Measurements from ENCODE around the gene CYGB. TPM values are rescaled to one million over a fixed set of nuclear protein-coding genes. Genes with fewer than 3 reads are reported as not detected.

The CYGB gene
- 0.07 TPM in 1 of 2 replicates, not detected in the other for total RNA-seq (2014; rRNA removed; shearing (Covaris generic); ENCODE audit: low replicate concordance)

- H3K79me2 ChIP-seq (ENCODE audit: low read length): no peaks in the 10 kb centered on the region
- H3K4me2 ChIP-seq (ENCODE audit: low read depth, low read length, poor library complexity, severe bottlenecking): no peak within 1 kb of the TSS
- no peaks in the 10 kb centered on the region for H4K20me1 ChIP-seq (ENCODE audit: insufficient read depth, low read depth, low read length)
- no peak within 1 kb of the TSS for H3K4me3 ChIP-seq (ENCODE audit: low read length)
- no peaks in the 10 kb centered on the region for H3K9me2 ChIP-seq (replicated peaks; ENCODE audit: insufficient read depth, low read length)
- no peaks in the 10 kb centered on the region for H3K27me3 ChIP-seq (ENCODE audit: low read length)
- H3K36me3 ChIP-seq (ENCODE audit: insufficient read depth, low read length): no peaks in the 10 kb centered on the region
- DNase-seq: no peak
- H3K9me3 ChIP-seq (ENCODE audit: low read length): no peaks in the 10 kb centered on the region
- H3K27ac ChIP-seq (ENCODE audit: low read length): no peak within 1 kb of the TSS
- no peak within 1 kb of the TSS for H3K9ac ChIP-seq (ENCODE audit: low read length)
- H2AFZ ChIP-seq (ENCODE audit: low read length): no peak within 1 kb of the TSS
- peaks cover 9% of the 10 kb centered on the region for H3K4me1 ChIP-seq (ENCODE audit: low read length)
Measured at GRCh38 chr17:76537578-76538280, at the start of gene CYGB. Gene CYGB (minus strand): TSS chr17:76537709. CDS start chr17:76537542, 167 bp downstream.

DNA sequence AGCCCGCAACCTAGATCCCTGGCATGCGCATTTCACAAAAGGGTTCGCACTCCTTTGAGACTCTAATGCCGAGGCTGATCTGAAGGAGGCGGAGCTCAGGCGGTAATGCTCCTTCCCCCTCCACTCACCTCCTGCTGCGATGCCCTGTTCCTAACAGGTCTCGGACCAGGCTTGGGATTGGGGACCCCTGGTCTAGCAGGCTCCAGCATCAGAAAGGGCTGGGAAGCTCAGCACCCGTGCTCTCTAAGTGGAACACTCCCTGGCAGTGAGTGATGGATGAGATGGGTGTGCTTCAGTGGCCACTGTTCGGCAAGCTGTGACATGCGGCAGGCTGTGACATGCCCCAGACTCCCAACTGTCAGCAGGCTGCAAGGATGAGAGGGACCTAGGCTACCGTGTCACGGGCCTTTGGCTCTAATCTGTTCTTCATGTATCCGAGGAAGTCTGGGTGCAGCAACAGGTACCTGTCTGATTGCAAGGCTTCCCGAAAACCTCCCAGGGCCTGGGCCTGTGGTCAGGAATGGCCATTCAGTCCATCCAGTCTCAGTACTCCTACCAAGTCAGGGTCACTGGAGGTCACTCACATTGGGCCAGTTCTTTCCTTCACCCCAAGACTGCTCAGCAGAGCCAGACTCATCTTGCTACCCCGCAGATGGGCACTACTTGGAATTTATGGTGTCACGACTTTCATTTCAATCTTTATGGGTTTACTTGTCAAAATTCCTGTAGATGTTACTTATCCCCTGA, 49.4 kb upstream of the CYGB start:
- H3K9me2 ChIP-seq (replicated peaks; ENCODE audit: insufficient read depth, low read length): no peaks in the 10 kb centered on the region
- no peak overlapping the region for H3K4me3 ChIP-seq (ENCODE audit: low read length)
- H3K4me2 ChIP-seq (ENCODE audit: low read depth, low read length, poor library complexity, severe bottlenecking): no peak overlapping the region
- no peaks in the 10 kb centered on the region for H3K36me3 ChIP-seq (ENCODE audit: insufficient read depth, low read length)
- H2AFZ ChIP-seq (ENCODE audit: low read length): no peak overlapping the region
- DNase-seq: no peak
- H3K4me1 ChIP-seq (ENCODE audit: low read length): no peaks in the 10 kb centered on the region
- H3K9ac ChIP-seq (ENCODE audit: low read length): no peak overlapping the region
- no peaks in the 10 kb centered on the region for H4K20me1 ChIP-seq (ENCODE audit: insufficient read depth, low read depth, low read length)
- no peaks in the 10 kb centered on the region for H3K79me2 ChIP-seq (ENCODE audit: low read length)
- no peaks in the 10 kb centered on the region for H3K27me3 ChIP-seq (ENCODE audit: low read length)
- H3K27ac ChIP-seq (ENCODE audit: low read length): no peak overlapping the region
- H3K9me3 ChIP-seq (ENCODE audit: low read length): no peaks in the 10 kb centered on the region

DNA sequence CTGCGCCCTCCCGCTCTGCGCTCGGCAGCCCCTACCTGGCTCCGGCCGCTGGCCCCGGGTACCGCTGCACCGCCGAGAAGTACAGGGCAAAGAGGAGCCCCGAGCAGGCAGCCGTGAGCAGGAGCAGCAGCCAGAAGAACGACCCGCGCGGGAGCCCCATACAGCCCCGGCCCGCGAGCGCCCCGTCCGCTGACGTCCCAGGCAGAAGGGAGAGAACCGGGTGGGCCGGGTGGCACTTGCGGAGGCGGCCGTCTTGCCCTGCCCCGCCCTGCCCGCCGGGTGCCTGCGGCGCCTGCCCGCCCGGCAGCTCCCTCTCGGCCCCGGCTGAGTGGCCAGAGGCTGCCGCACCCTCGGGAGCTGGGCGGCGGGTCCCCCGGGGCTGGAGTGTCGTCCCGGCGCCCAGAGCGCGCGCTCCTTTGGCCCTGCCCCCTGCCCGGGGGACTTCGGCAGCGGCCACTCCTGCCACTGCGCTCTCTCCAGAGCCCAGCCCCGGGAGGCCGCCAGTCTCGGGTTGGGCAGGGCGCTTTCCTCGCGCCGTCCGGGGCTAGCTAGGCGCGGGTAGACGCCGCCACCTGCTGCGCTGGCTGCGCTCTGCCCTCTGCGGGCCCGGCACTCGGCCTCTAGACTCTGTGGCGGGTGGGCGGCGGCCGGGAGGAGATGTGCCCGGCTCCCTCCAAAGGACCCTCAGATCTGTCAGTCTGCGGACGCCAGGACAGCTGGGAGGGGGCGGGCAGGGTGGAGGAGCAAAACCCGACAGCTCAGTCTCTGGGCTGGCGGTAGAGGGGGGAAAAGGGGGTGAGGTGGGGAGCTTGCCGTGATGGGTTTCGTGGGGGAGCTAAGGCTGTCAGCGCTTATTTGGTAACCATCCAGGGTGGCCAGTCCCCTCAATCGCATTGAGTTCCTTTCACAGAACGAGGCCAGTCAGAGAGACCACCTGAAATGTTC, 48.4 kb upstream of the CYGB start, which contains the start of gene ST6GALNAC2:
Gene ST6GALNAC2, minus strand, starts transcription at position 212 of the 945 bp plus-strand sequence. Its CDS starts 52 bp downstream, at position 160.
- no peaks in the 10 kb centered on the region for H3K27me3 ChIP-seq (ENCODE audit: low read length)
- no peaks in the 10 kb centered on the region for H3K36me3 ChIP-seq (ENCODE audit: insufficient read depth, low read length)
- H4K20me1 ChIP-seq (ENCODE audit: insufficient read depth, low read depth, low read length): no peaks in the 10 kb centered on the region
- no peak within 1 kb of the TSS for H2AFZ ChIP-seq (ENCODE audit: low read length)
- no peak within 1 kb of the TSS for H3K4me2 ChIP-seq (ENCODE audit: low read depth, low read length, poor library complexity, severe bottlenecking)
- H3K79me2 ChIP-seq (ENCODE audit: low read length): no peaks in the 10 kb centered on the region
- H3K9ac ChIP-seq (ENCODE audit: low read length): no peak within 1 kb of the TSS
- no peaks in the 10 kb centered on the region for H3K9me3 ChIP-seq (ENCODE audit: low read length)
- no peaks in the 10 kb centered on the region for H3K9me2 ChIP-seq (replicated peaks; ENCODE audit: insufficient read depth, low read length)
- no peaks in the 10 kb centered on the region for H3K4me1 ChIP-seq (ENCODE audit: low read length)
- no peak within 1 kb of the TSS for H3K27ac ChIP-seq (ENCODE audit: low read length)
- no peak within 1 kb of the TSS for H3K4me3 ChIP-seq (ENCODE audit: low read length)
- peak; percentile 29 for DNase-seq

DNA sequence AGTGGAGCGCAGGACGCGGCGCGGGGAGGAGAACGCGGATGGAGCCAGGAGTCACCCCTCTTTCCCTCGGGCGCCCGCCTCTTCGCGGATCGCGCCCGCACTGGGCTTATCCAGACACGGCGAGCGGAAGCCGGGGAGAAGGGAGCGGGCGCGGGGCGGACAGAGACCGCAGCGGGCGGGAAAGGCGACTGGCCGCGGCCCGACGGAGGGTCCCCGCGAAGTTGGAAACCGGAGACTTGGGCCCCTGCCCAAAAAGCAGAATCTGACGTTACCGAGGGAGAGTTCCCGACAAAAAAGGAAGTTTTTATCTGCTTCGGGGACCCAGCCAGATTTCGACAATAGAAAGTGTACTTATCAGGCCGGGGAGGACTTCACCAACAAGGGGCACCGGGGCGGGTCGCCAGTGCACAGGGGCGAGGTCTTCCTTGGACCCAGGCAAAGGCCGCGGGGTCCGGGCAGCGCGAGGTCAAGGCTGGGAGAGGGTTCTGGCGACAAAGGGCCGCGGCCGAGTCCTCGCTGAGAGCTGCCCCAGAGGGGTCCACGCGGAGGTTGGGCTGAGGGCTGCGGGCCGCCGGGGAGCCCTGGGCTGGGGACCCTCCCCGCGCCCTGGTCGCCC, 47.6 kb upstream of the CYGB start:
- Histone ChIP-seq H3K4me2 (ENCODE audit: low read depth, low read length, poor library complexity, severe bottlenecking) (no peak overlapping the region), H3K9ac (ENCODE audit: low read length) (no peak overlapping the region), H3K4me1 (ENCODE audit: low read length) (no peaks in the 10 kb centered on the region)

GRCh38 chr17:76584427-76585032, 47.0 kb upstream of the CYGB start:
- no peak overlapping the region for H3K4me2 ChIP-seq (ENCODE audit: low read depth, low read length, poor library complexity, severe bottlenecking)
- no peak overlapping the region for H3K4me3 ChIP-seq (ENCODE audit: low read length)
- H4K20me1 ChIP-seq (ENCODE audit: insufficient read depth, low read depth, low read length): no peaks in the 10 kb centered on the region
- no peaks in the 10 kb centered on the region for H3K9me3 ChIP-seq (ENCODE audit: low read length)
- no peak for DNase-seq
- no peaks in the 10 kb centered on the region for H3K79me2 ChIP-seq (ENCODE audit: low read length)
- no peak overlapping the region for H2AFZ ChIP-seq (ENCODE audit: low read length)
- no peak overlapping the region for H3K27ac ChIP-seq (ENCODE audit: low read length)
- H3K9ac ChIP-seq (ENCODE audit: low read length): no peak overlapping the region
- no peaks in the 10 kb centered on the region for H3K27me3 ChIP-seq (ENCODE audit: low read length)
- no peaks in the 10 kb centered on the region for H3K36me3 ChIP-seq (ENCODE audit: insufficient read depth, low read length)
- H3K4me1 ChIP-seq (ENCODE audit: low read length): no peaks in the 10 kb centered on the region
- H3K9me2 ChIP-seq (replicated peaks; ENCODE audit: insufficient read depth, low read length): no peaks in the 10 kb centered on the region

More for the DNA sequence above, 47.6 kb upstream of the CYGB start:
- Histone ChIP-seq H3K4me3 (ENCODE audit: low read length) (no peak overlapping the region), H4K20me1 (ENCODE audit: insufficient read depth, low read depth, low read length) (no peaks in the 10 kb centered on the region), H3K36me3 (ENCODE audit: insufficient read depth, low read length) (no peaks in the 10 kb centered on the region), H3K9me3 (ENCODE audit: low read length) (no peaks in the 10 kb centered on the region), H3K27ac (ENCODE audit: low read length) (no peak overlapping the region), H3K9me2 (replicated peaks; ENCODE audit: insufficient read depth, low read length) (no peaks in the 10 kb centered on the region), H2AFZ (ENCODE audit: low read length) (no peak overlapping the region), H3K27me3 (ENCODE audit: low read length) (no peaks in the 10 kb centered on the region), H3K79me2 (ENCODE audit: low read length) (no peaks in the 10 kb centered on the region)
- DNase-seq: no peak

- no peaks in the 10 kb centered on the region for H3K79me2 ChIP-seq (ENCODE audit: low read length)
- no peak for DNase-seq
- H4K20me1 ChIP-seq (ENCODE audit: insufficient read depth, low read depth, low read length): no peaks in the 10 kb centered on the region
- no peak overlapping the region for H3K4me2 ChIP-seq (ENCODE audit: low read depth, low read length, poor library complexity, severe bottlenecking)
- H3K36me3 ChIP-seq (ENCODE audit: insufficient read depth, low read length): no peaks in the 10 kb centered on the region
- H3K27me3 ChIP-seq (ENCODE audit: low read length): no peaks in the 10 kb centered on the region
- H2AFZ ChIP-seq (ENCODE audit: low read length): no peak overlapping the region
- H3K9me3 ChIP-seq (ENCODE audit: low read length): no peaks in the 10 kb centered on the region
- no peaks in the 10 kb centered on the region for H3K9me2 ChIP-seq (replicated peaks; ENCODE audit: insufficient read depth, low read length)
- no peak overlapping the region for H3K9ac ChIP-seq (ENCODE audit: low read length)
- no peak overlapping the region for H3K4me3 ChIP-seq (ENCODE audit: low read length)
- H3K4me1 ChIP-seq (ENCODE audit: low read length): no peaks in the 10 kb centered on the region
- H3K27ac ChIP-seq (ENCODE audit: low read length): no peak overlapping the region
Measured at GRCh38 chr17:76582660-76583059, 45.2 kb upstream of the CYGB start.

DNA sequence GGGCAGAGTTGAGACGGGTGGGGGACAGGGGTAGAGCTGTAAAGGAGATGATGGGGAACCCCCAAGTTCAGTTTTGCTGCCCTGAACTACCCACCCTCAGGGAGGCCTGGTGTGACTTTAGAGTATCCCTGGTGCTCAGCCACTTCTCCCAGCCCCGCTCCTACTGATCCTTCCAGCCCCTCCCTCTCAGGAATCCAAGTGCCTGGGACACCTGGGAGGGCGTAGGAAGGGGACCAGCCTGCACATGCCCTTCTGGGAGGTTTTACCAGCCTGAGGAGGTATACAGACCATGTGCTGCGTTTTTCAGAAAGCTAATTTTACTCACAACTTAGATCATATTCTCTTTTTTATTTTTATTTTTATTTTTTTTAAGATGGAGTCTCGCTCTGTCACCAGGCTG, 44.0 kb upstream of the CYGB start:
- Histone ChIP-seq H4K20me1 (ENCODE audit: insufficient read depth, low read depth, low read length) (no peaks in the 10 kb centered on the region), H3K4me2 (ENCODE audit: low read depth, low read length, poor library complexity, severe bottlenecking) (no peak overlapping the region), H2AFZ (ENCODE audit: low read length) (no peak overlapping the region), H3K9me3 (ENCODE audit: low read length) (no peaks in the 10 kb centered on the region), H3K27ac (ENCODE audit: low read length) (no peak overlapping the region), H3K9ac (ENCODE audit: low read length) (no peak overlapping the region), H3K9me2 (replicated peaks; ENCODE audit: insufficient read depth, low read length) (no peaks in the 10 kb centered on the region), H3K4me1 (ENCODE audit: low read length) (no peaks in the 10 kb centered on the region), H3K79me2 (ENCODE audit: low read length) (no peaks in the 10 kb centered on the region), H3K27me3 (ENCODE audit: low read length) (no peaks in the 10 kb centered on the region), H3K36me3 (ENCODE audit: insufficient read depth, low read length) (no peaks in the 10 kb centered on the region), H3K4me3 (ENCODE audit: low read length) (no peak overlapping the region)
- DNase-seq: no peak

Data from Karpas-422 (cell line).